NCI-H82 (cell line): Measurements from ENCODE around the gene GLS.

ENCODE experiments used
- DNase-seq: peaks from one replicate; lab custom pipeline; 2025; lab: John Stamatoyannopoulos, UW

The GLS gene

GRCh38 chr2:190972846-190973245, 92.2 kb downstream of the GLS start:
- no peak for DNase-seq

- DNase-seq = no peak
Measured at GRCh38 chr2:190973262-190973661, 92.6 kb downstream of the GLS start.

- DNase-seq = peak; percentile 25
Measured at GRCh38 chr2:190973726-190974628, 93.4 kb downstream of the GLS start.

GRCh38 chr2:190974629-190975361, 94.2 kb downstream of the GLS start:
- DNase-seq = no peak

GRCh38 chr2:190976521-190976920, 95.9 kb downstream of the GLS start:
- DNase-seq = no peak

- no peak for DNase-seq
Measured at GRCh38 chr2:190977505-190977904, 96.9 kb downstream of the GLS start.

- no peak for DNase-seq
Measured at GRCh38 chr2:190978389-190979053, 97.9 kb downstream of the GLS start.

GRCh38 chr2:190979906-190980629, 99.4 kb downstream of the GLS start:
- DNase-seq = no peak

GRCh38 chr2:190980630-190981209, 100.1 kb downstream of the GLS start:
- DNase-seq = no peak

- peak; percentile 5 for DNase-seq
Measured at GRCh38 chr2:190981333-190981732, 100.7 kb downstream of the GLS start.

GRCh38 chr2:190981733-190982132, 101.1 kb downstream of the GLS start:
- no peak for DNase-seq

- no peak for DNase-seq
Measured at GRCh38 chr2:190982262-190983034, 101.8 kb downstream of the GLS start.

- DNase-seq = no peak
Measured at GRCh38 chr2:190984595-190984994, 104.0 kb downstream of the GLS start.

GRCh38 chr2:190986221-190986953, 105.8 kb downstream of the GLS start:
- peak; percentile 3 for DNase-seq

GRCh38 chr2:190987116-190987515, 106.5 kb downstream of the GLS start:
- DNase-seq = no peak

- DNase-seq = no peak
Measured at GRCh38 chr2:190987938-190988337, 107.3 kb downstream of the GLS start.

- DNase-seq = no peak
Measured at GRCh38 chr2:190988910-190989309, 108.3 kb downstream of the GLS start.

- DNase-seq = no peak
Measured at GRCh38 chr2:190990132-190990531, 109.5 kb downstream of the GLS start.

GRCh38 chr2:190993292-190993643, 112.6 kb downstream of the GLS start:
- no peak for DNase-seq

GRCh38 chr2:190994148-190994547, 113.5 kb downstream of the GLS start:
- DNase-seq = no peak
